GM12878 (cell line): ENCODE measurements around the gene F10. TPM values are rescaled to one million over a fixed set of nuclear protein-coding genes. Genes with fewer than 3 reads are reported as not detected.

Experiments used
- ATAC-seq: fragments of 200-7000 bp; cut with Tn5 transposase; 3 replicates; pipeline ENCODE4 v1.9.1; 2020; ENCODE audit warnings: mild to moderate bottlenecking, moderate library complexity
- BruUV-seq: library from RNA; stranded (reverse); fragments of 400-500 nt; replicated peaks from 2 replicates; lab custom pipeline; 2021; lab: Mats Ljungman, UMichigan
- CTCF ChIA-PET: fragments of 300-600 bp; sonication (Branson Sonifier 250); formaldehyde crosslinking; extraction: SDS; loops from one replicate; lab custom pipeline; 2021; ENCODE audit warnings: inconsistent platforms; lab: Yijun Ruan, JAX
- POLR2A ChIA-PET: fragments of 350-600 bp; formaldehyde crosslinking; extraction: SDS; loops from one replicate; lab custom pipeline; 2021; ENCODE audit warnings: inconsistent platforms; lab: Charles Lee
- RAD21 ChIA-PET: fragments of 300-600 bp; sonication (Branson Sonifier 250); formaldehyde crosslinking; loops from one replicate; lab custom pipeline; 2023; ENCODE audit warnings: antibody characterized with exemption; ENCODE audit not compliant: unreplicated experiment; lab: Charles Lee
- SMC1A ChIA-PET: fragments of 300-600 bp; sonication (Branson Sonifier 250); formaldehyde crosslinking; loops from one replicate; lab custom pipeline; 2023; ENCODE audit not compliant: unreplicated experiment, uncharacterized antibody; lab: Charles Lee
- DNase-seq: peaks from one replicate; pipeline ENCODE4 v3.0.0-alpha.2; 2011; ENCODE audit warnings: low read depth, low spot score
- FAIRE-seq: peaks from 3 replicates; lab custom pipeline; 2011; peaks lifted over from hg19 to GRCh38; lab: Jason Lieb, UNC
- H2AFZ ChIP-seq: 2 replicates; pipeline ENCODE4 v1.6.0; 2011; ENCODE audit warnings: low read depth, low read length, control low read depth; ENCODE audit not compliant: control insufficient read depth
- H3K27ac ChIP-seq: 2 replicates; pipeline ENCODE4 v1.5.1; 2011; ENCODE audit warnings: control low read depth; ENCODE audit not compliant: control insufficient read depth, insufficient read depth
- H3K27me3 ChIP-seq, 2 experiments: replicated peaks in 1 of 2; 2 replicates each; pipeline versions ENCODE4 v1.6.0 to v1.6.1; 2011; ENCODE audit warnings: low read length in 1 of 2; ENCODE audit not compliant: control insufficient read depth in 2 of 2, insufficient read depth in 2 of 2
- H3K36me3 ChIP-seq, 2 experiments: 2 replicates each; pipeline ENCODE4 v1.5.1; 2011; ENCODE audit warnings: low read length in 1 of 2; ENCODE audit not compliant: control insufficient read depth in 2 of 2, insufficient read depth in 2 of 2
- H3K4me1 ChIP-seq: 2 replicates; pipeline ENCODE4 v1.6.1; 2011; ENCODE audit warnings: mild to moderate bottlenecking, low read length, moderate library complexity, mixed read lengths; ENCODE audit not compliant: control insufficient read depth, insufficient read depth
- H3K4me2 ChIP-seq: 2 replicates; pipeline ENCODE4 v1.6.0; 2011; ENCODE audit warnings: control low read depth; ENCODE audit not compliant: control insufficient read depth, insufficient read depth
- H3K4me3 ChIP-seq: fragments of 200-600 bp; sonication (generic); 2 replicates; pipeline ENCODE4 v1.5.1; 2016
- H3K79me2 ChIP-seq: 2 replicates; pipeline ENCODE4 v1.6.0; 2011; ENCODE audit warnings: low read length; ENCODE audit not compliant: control insufficient read depth, insufficient read depth
- H3K9ac ChIP-seq: 2 replicates; pipeline ENCODE4 v1.8.0; 2011; ENCODE audit warnings: low read length, control low read depth, mixed read lengths; ENCODE audit not compliant: control insufficient read depth, insufficient read depth
- H3K9me3 ChIP-seq: replicated peaks from 3 replicates; pipeline ENCODE4 v1.5.1; 2011; ENCODE audit warnings: mild to moderate bottlenecking, low read length; ENCODE audit not compliant: control insufficient read depth, insufficient read depth
- H4K20me1 ChIP-seq: 2 replicates; pipeline ENCODE4 v1.6.0; 2011; ENCODE audit not compliant: control insufficient read depth, insufficient read depth
- ETV6 ChIP-seq, 2 experiments: fragments of 450-650 bp in 1 of 2; IDR thresholded peaks in 1 of 2; conservative IDR thresholded peaks in 1 of 2; 2 replicates each; pipeline ENCODE4 v1.6.1; 2014; ENCODE audit warnings: antibody characterized with exemption in 1 of 2, borderline replicate concordance in 1 of 2, low read depth in 1 of 2, mild to moderate bottlenecking in 1 of 2, moderate library complexity in 1 of 2
- FOXK2 ChIP-seq: fragments of 450-650 bp; IDR thresholded peaks from 2 replicates; pipeline ENCODE4 v1.6.1; 2017; ENCODE audit warnings: mild to moderate bottlenecking, moderate library complexity
- JUNB ChIP-seq: IDR thresholded peaks from 2 replicates; pipeline ENCODE4 v1.6.1; 2016; ENCODE audit warnings: antibody characterized with exemption, mild to moderate bottlenecking
- KAT2A ChIP-seq: conservative IDR thresholded peaks from 2 replicates; pipeline ENCODE4 v1.6.1; 2011; ENCODE audit warnings: low read depth, low read length; ENCODE audit not compliant: control insufficient read depth
- NFXL1 ChIP-seq: fragments of 450-650 bp; IDR thresholded peaks from 2 replicates; pipeline ENCODE4 v1.6.1; 2017; ENCODE audit warnings: antibody characterized with exemption, mild to moderate bottlenecking, borderline replicate concordance
- SMARCA5 ChIP-seq: fragments of 450-650 bp; IDR thresholded peaks from 2 replicates; pipeline ENCODE4 v1.6.1; 2017; ENCODE audit warnings: mild to moderate bottlenecking
- ZNF217 ChIP-seq: fragments of 450-650 bp; IDR thresholded peaks from 2 replicates; pipeline ENCODE4 v1.6.1; 2017; ENCODE audit warnings: antibody characterized with exemption, mild to moderate bottlenecking
- ZSCAN29 ChIP-seq: fragments of 450-650 bp; IDR thresholded peaks from 2 replicates; pipeline ENCODE4 v1.6.1; 2017; ENCODE audit warnings: mild to moderate bottlenecking, moderate library complexity
- WGBS: methylation state at CpG from one replicate; pipeline ENCODE4 v1.1.6; 2016; ENCODE audit warnings: low lambda C conversion rate; ENCODE audit not compliant: insufficient replicate concordance, insufficient coverage; ENCODE audit errors: missing lambda C conversion rate; 5-methylcytosine and 5-hydroxymethylcytosine counted together
- in situ Hi-C: fragments of 300-500 bp; cut with MboI; formaldehyde crosslinking; loops from 9 replicates; pipeline ENCODE4 v1.14.3; 2018; ENCODE audit warnings: mixed read lengths
- intact Hi-C: fragments of 100-400 bp; cut with micrococcal nuclease; formaldehyde crosslinking; loops from one replicate; pipeline ENCODE4 v1.14.2; 2022; ENCODE audit not compliant: unreplicated experiment
- polyA plus RNA-seq, 11 experiments: library from polyadenylated mRNA; depleted of rRNA in 4 of 11; unstranded in 6 of 11; stranded (reverse) in 5 of 11; fragments of >200 nt; fragmentation: Nextera tagmentation in 4 of 11; fragmentation: Illumina TruSeq in 1 of 11; extraction: Ambion mirVana in 4 of 11; extraction: Trizol in 1 of 11; gene quantifications; 1 replicate in 1 of 11; 2 replicates in 10 of 11; pipeline versions ENCODE4 v1.2.1 to v1.2.3, GENCODE V29; 2011 to 2016; ENCODE audit warnings: inconsistent platforms in 2 of 11, missing spikeins in 2 of 11, low read depth in 1 of 11
- total RNA-seq, 4 experiments: library from RNA; depleted of rRNA in 3 of 4; stranded (reverse); fragments of >200 nt in 3 of 4; fragmentation: Illumina TruSeq in 1 of 4; extraction: Trizol in 1 of 4; gene quantifications; 2 replicates each; pipeline versions ENCODE4 v1.2.1 to v1.2.3, GENCODE V29; 2013 to 2021
- TF ChIP-seq, protein P1 (sequence below): fragments of 450-650 bp; IDR thresholded peaks from 2 replicates; pipeline ENCODE4 v1.6.1; 2017; ENCODE audit warnings: mild to moderate bottlenecking, low read depth, inconsistent platforms; ENCODE audit not compliant: poor library complexity, severe bottlenecking
- TF ChIP-seq, protein P2 (sequence below): fragments of 450-650 bp; IDR thresholded peaks from 2 replicates; pipeline ENCODE4 v1.6.1; 2016; ENCODE audit warnings: mild to moderate bottlenecking
- TF ChIP-seq, protein P3 (sequence below): IDR thresholded peaks from 2 replicates; pipeline ENCODE4 v1.6.1; 2012; ENCODE audit warnings: low read length, inconsistent platforms

Gene F10
- total and polyA plus RNA-seq, 10 of the 15 experiments (the other 5 are each of a cell fraction or from before 2014, with no cell fraction given), result not detected

DNA sequence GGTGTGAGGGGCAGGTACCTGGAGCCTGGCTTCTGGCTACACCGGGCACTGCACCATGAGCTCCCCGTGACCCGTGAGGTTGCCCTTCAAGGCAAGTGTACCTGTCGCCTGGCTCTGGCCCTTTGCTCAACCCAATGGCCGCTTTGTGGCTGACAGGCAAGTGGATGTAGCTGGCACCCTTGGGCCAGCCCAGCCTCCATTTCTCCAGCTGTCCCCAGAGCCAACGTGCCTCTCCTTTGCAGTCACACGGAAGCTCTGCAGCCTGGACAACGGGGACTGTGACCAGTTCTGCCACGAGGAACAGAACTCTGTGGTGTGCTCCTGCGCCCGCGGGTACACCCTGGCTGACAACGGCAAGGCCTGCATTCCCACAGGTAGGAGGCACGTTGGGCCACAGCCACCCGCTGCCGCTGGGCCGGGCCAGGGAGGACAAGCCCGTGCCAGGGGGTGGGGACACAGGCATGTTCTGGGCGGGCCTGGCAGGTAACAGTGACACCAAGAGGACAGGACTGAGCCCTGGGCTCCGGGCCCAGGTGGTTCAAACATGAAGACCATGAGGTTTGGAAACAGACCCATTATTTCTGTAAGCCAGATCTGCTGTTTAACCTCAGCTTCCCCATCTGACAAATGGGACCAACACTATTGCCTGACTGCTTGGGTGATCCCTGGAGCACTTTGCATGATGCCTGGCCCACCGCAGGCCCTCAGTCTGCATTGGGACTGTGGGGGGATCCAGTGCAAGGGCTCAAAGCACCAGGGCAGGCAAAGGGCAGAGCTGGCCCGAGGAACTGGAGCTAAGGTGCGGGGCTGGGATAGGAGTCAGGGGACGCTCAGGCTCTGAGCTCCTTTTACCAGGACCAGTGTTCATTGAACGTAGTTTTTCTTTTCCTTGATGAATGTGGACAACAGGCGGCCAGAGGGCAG lies 18.3 kb downstream of the F10 start:
- CTCF ChIA-PET, result no interaction called here
- in situ Hi-C loops, result no loop called here

More for the DNA sequence above, 18.3 kb downstream of the F10 start:
- Histone ChIP-seq H3K4me1 (no peaks in the 10 kb centered on the region), H3K36me3 (no peaks in the 10 kb centered on the region), H3K4me2 (no peak overlapping the region), H3K79me2 (no peaks in the 10 kb centered on the region), H3K9ac (no peak overlapping the region), H3K27me3 (no peaks in the 10 kb centered on the region; a peak in 1 of 4 replicates), H4K20me1 (no peaks in the 10 kb centered on the region), H2AFZ (no peak overlapping the region), H3K4me3 (no peak overlapping the region), H3K9me3 (no peaks in the 10 kb centered on the region; the same call in 2 of the 3 replicates), H3K27ac (no peak overlapping the region)
- intact Hi-C loops, result no loop called here
- BruUV-seq, result no TSS peak
- SMC1A ChIA-PET, result no interaction called here
- FAIRE-seq (no peak), ATAC-seq (no peak), DNase-seq (no peak)
- RAD21 ChIA-PET, result no interaction called here
- WGBS, result 44% methylated on average over 26 of the region's 26 CpGs
- POLR2A ChIA-PET, result no interaction called here
- TF ChIP-seq ETV6 (conservative IDR thresholded peaks at IDR 0.05 in 1 of 2, IDR thresholded peaks at IDR 0.05 in 1 of 2; ENCODE audit: borderline replicate concordance in 1 of 2, low read depth in 1 of 2) (no peak), NFXL1 (no peak), ZNF217 (no peak), ZSCAN29 (no peak), SMARCA5 (no peak), FOXK2 (no peak), JUNB (no peak), KAT2A (no peak)
- TF ChIP-seq, protein P1, sequence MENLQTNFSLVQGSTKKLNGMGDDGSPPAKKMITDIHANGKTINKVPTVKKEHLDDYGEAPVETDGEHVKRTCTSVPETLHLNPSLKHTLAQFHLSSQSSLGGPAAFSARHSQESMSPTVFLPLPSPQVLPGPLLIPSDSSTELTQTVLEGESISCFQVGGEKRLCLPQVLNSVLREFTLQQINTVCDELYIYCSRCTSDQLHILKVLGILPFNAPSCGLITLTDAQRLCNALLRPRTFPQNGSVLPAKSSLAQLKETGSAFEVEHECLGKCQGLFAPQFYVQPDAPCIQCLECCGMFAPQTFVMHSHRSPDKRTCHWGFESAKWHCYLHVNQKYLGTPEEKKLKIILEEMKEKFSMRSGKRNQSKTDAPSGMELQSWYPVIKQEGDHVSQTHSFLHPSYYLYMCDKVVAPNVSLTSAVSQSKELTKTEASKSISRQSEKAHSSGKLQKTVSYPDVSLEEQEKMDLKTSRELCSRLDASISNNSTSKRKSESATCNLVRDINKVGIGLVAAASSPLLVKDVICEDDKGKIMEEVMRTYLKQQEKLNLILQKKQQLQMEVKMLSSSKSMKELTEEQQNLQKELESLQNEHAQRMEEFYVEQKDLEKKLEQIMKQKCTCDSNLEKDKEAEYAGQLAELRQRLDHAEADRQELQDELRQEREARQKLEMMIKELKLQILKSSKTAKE, result no peak
- TF ChIP-seq, protein P2, sequence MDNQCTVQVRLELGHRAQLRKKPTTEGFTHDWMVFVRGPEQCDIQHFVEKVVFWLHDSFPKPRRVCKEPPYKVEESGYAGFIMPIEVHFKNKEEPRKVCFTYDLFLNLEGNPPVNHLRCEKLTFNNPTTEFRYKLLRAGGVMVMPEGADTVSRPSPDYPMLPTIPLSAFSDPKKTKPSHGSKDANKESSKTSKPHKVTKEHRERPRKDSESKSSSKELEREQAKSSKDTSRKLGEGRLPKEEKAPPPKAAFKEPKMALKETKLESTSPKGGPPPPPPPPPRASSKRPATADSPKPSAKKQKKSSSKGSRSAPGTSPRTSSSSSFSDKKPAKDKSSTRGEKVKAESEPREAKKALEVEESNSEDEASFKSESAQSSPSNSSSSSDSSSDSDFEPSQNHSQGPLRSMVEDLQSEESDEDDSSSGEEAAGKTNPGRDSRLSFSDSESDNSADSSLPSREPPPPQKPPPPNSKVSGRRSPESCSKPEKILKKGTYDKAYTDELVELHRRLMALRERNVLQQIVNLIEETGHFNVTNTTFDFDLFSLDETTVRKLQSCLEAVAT, result no peak
- TF ChIP-seq, protein P3, sequence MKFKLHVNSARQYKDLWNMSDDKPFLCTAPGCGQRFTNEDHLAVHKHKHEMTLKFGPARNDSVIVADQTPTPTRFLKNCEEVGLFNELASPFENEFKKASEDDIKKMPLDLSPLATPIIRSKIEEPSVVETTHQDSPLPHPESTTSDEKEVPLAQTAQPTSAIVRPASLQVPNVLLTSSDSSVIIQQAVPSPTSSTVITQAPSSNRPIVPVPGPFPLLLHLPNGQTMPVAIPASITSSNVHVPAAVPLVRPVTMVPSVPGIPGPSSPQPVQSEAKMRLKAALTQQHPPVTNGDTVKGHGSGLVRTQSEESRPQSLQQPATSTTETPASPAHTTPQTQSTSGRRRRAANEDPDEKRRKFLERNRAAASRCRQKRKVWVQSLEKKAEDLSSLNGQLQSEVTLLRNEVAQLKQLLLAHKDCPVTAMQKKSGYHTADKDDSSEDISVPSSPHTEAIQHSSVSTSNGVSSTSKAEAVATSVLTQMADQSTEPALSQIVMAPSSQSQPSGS, result no peak
